Dedifferentiated amniotic fluid mesenchymal stem cell (primary cell): ENCODE measurements around the gene ZFP28.

Experiments used
- DNase-seq: peaks from one replicate; pipeline ENCODE4 v3.0.0-alpha.2; 2016; ENCODE audit errors: extremely low spot score

Gene ZFP28

DNA sequence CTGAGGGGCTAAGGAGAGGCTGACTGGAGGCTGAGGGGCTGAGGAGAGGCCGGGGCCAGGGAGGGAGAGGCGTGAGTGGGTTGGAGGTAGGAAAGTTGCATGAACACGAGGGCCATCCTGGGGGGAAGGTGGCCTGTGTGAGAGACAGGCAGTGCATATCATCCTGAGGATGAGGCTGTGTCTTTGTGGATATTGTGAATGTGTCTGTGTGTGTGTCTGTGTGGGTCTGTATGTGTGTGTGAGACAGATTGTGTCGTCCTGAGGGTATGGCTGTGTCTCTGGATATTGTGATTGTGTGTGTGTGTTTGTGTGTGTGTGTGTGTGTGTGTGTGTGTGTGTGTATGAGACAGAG, 56.8 kb downstream of the ZFP28 start:
- DNase-seq: no peak

DNA sequence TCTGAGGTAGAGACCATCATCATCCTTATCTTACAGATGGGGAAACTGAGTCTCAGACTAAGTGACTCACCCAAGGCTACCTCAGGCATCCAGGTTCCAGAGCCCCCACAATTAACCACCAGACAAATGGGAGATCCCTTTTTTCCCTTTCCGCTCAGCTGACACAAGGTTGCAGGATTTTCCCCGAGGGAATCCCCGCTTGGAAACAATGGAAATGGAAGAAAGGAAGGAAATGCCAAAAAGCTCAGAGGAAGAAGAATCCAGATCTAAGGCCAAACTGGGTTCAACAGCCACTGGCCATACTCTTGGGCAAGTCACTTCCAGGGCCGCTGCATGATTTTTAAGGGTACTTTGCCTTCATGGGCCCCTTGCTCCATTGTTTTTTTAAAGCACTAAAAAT, 57.9 kb downstream of the ZFP28 start:
- DNase-seq: no peak

GRCh38 chr19:56597696-56598095, 58.9 kb downstream of the ZFP28 start:
- no peak for DNase-seq

DNA sequence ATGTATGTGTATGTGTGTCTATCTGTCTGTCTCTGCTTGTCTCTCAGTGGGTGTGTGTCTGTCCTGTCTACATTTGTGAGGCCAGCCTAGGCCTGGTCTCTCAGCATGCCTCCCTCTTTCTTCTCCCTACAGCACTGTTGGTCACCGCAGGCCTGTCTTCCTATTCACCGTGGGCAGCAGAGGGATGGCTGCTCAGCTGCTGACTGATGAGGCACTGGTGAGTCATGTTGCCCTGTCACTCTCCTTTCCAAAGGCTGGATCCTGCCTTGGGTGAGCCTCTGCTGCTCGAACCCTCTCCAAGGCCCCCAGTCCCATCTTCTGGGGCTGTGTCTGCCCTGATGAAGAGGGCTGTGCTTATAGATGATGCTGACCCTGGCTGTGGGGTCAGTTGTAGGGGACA, 62.6 kb downstream of the ZFP28 start:
- DNase-seq: no peak

DNA sequence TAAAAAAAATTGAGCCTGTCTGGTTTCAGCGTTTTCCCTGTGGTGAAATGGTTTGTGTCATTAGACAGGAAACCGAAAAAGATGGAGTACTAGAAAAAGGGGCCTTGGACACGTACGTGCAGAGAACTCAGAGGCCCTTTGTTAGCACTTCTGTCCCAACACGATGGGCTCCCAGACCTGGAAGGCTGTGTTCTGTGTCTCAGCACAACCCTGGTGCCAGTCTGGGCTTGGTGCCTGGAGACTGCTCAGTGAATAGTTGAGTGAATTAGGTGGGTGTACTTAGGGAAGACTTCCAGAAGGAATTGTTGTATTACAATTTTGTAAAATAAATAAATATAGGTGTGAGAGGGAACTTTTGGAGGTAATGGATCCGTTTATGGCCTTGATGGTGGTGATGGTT, 65.1 kb downstream of the ZFP28 start:
- no peak for DNase-seq
